Neural progenitor cell (in vitro differentiated cells): ENCODE results near the gene GMCL2. TPM values are rescaled to one million over a fixed set of nuclear protein-coding genes. Genes with fewer than 3 reads are reported as not detected.

ENCODE experiments used
- DNase-seq: peaks from one replicate; pipeline ENCODE4 v3.0.0-alpha.2; 2016; ENCODE audit warnings: low spot score
- H2AFZ ChIP-seq: fragments of 200-600 bp; sonication (generic); replicated peaks from 2 replicates; pipeline ENCODE4 v1.6.1; 2016; ENCODE audit warnings: antibody characterized with exemption
- H3F3A ChIP-seq: fragments of 200-600 bp; sonication (generic); 2 replicates; pipeline ENCODE4 v1.6.1; 2016; ENCODE audit warnings: antibody characterized with exemption, low read depth
- H3K27ac ChIP-seq: fragments of 200-600 bp; sonication (generic); 2 replicates; pipeline ENCODE4 v1.5.1; 2016; ENCODE audit warnings: mild to moderate bottlenecking
- H3K27me3 ChIP-seq: fragments of 200-600 bp; sonication (generic); 2 replicates; pipeline ENCODE4 v1.6.1; 2016; ENCODE audit warnings: mild to moderate bottlenecking, moderate library complexity
- H3K36me3 ChIP-seq: fragments of 200-600 bp; sonication (generic); 2 replicates; pipeline ENCODE4 v1.5.1; 2016
- H3K4me1 ChIP-seq: fragments of 200-600 bp; sonication (generic); 2 replicates; pipeline ENCODE4 v1.6.1; 2016; ENCODE audit warnings: mixed run types
- H3K4me2 ChIP-seq: fragments of 200-600 bp; sonication (generic); 2 replicates; pipeline ENCODE4 v1.6.1; 2016
- H3K4me3 ChIP-seq: fragments of 200-600 bp; sonication (generic); 2 replicates; pipeline ENCODE4 v1.5.1; 2016
- H3K79me2 ChIP-seq: fragments of 200-600 bp; sonication (generic); 2 replicates; pipeline ENCODE4 v1.6.1; 2016; ENCODE audit warnings: low read depth
- H3K9ac ChIP-seq: fragments of 200-600 bp; sonication (generic); 2 replicates; pipeline ENCODE4 v1.6.1; 2016
- H3K9me3 ChIP-seq: fragments of 200-600 bp; sonication (generic); 2 replicates; pipeline ENCODE4 v1.5.1; 2016; ENCODE audit warnings: low read depth
- H4K20me1 ChIP-seq: fragments of 200-600 bp; sonication (generic); 2 replicates; pipeline ENCODE4 v1.6.1; 2016; ENCODE audit warnings: low read depth
- H3K27ac Mint-ChIP-seq: 3 replicates; pipeline ENCODE4 v1.8.0; 2021; ENCODE audit warnings: mixed read lengths
- H3K27me3 Mint-ChIP-seq: 2 replicates; pipeline ENCODE4 v1.8.0; 2022; ENCODE audit warnings: low read depth, mild to moderate bottlenecking, inconsistent platforms, moderate library complexity, mixed read lengths; ENCODE audit not compliant: insufficient read depth
- H3K36me3 Mint-ChIP-seq: 3 replicates; pipeline ENCODE4 v1.8.0; 2021; ENCODE audit warnings: mixed read lengths
- H3K4me1 Mint-ChIP-seq: 3 replicates; pipeline ENCODE4 v1.8.0; 2021; ENCODE audit warnings: mixed read lengths
- H3K4me3 Mint-ChIP-seq: 3 replicates; pipeline ENCODE4 v1.8.0; 2021; ENCODE audit warnings: mild to moderate bottlenecking, moderate library complexity, mixed read lengths
- H3K9me3 Mint-ChIP-seq: 3 replicates; pipeline ENCODE4 v1.8.0; 2020; ENCODE audit warnings: mixed read lengths
- CTCF ChIP-seq: fragments of 200-600 bp; sonication (generic); IDR thresholded peaks from 2 replicates; pipeline ENCODE4 v1.5.1; 2017; ENCODE audit warnings: antibody characterized with exemption, mild to moderate bottlenecking
- EZH2 ChIP-seq: fragments of 200-600 bp; sonication (generic); IDR thresholded peaks from 2 replicates; pipeline ENCODE4 v1.6.1; 2017; ENCODE audit warnings: antibody characterized with exemption, mild to moderate bottlenecking, moderate library complexity
- EZH2phosphoT487 ChIP-seq: fragments of 200-600 bp; sonication (generic); IDR thresholded peaks from 2 replicates; pipeline ENCODE4 v1.6.1; 2017; ENCODE audit warnings: antibody characterized with exemption
- total RNA-seq: library from RNA; depleted of rRNA; stranded (reverse); fragments of >200 nt; gene quantifications from 2 replicates; pipeline ENCODE4 v1.2.3, GENCODE V29; 2015; ENCODE audit warnings: low replicate concordance

GMCL2 gene
- total RNA-seq, 1 donor from 2014 or later, result not detected

- H2AFZ ChIP-seq, result no peak overlapping the region
- no peaks in the 10 kb centered on the region for H3K4me1 ChIP-seq
- no peak overlapping the region for H3K4me3 ChIP-seq
- no peaks in the 10 kb centered on the region for H3K9me3 ChIP-seq
- no peaks in the 10 kb centered on the region for H3K27me3 ChIP-seq
- TF ChIP-seq CTCF (no peak), EZH2phosphoT487 (no peak), EZH2 (no peak)
- no peak overlapping the region for H3K27ac Mint-ChIP-seq
- H3K4me1 Mint-ChIP-seq, result peaks cover 9% of the 10 kb centered on the region
- H3F3A ChIP-seq, result no peaks in the 10 kb centered on the region
- H3K36me3 ChIP-seq, result no peaks in the 10 kb centered on the region
- H3K36me3 Mint-ChIP-seq, result no peaks in the 10 kb centered on the region
- no peak overlapping the region for H3K27ac ChIP-seq
- peaks cover 7% of the 10 kb centered on the region for H3K27me3 Mint-ChIP-seq
- no peaks in the 10 kb centered on the region for H3K9me3 Mint-ChIP-seq
- no peak overlapping the region for H3K9ac ChIP-seq
- no peak for DNase-seq
- H3K4me2 ChIP-seq, result no peak overlapping the region
- no peaks in the 10 kb centered on the region for H4K20me1 ChIP-seq
- no peaks in the 10 kb centered on the region for H3K79me2 ChIP-seq
- H3K4me3 Mint-ChIP-seq, result no peak overlapping the region
Observed at GRCh38 chr5:178170455-178170854, 16.7 kb downstream of the GMCL2 start.

DNA sequence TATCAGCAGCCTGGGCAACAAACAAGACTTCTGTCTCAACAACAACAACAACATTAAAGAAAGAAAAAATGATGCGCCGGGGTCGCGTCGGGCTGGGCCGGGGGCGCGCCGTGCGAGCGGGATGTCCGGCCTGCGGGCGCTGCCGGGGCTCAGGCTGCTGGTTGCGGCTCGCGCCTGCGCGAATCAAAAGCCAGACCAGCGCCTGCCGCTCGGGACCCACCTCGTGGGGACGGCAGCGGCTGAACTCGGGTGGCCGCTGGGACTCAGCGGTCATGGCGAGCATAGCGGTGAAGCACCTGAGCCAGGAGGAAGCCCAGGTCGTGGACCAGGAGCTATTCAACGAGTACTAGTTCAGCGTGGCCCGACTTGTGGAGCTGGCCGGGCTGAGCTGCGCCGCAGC is 21.6 kb downstream of the GMCL2 start:
- DNase-seq, result no peak
- Histone ChIP-seq H3K27me3 (peaks cover 18% of the 10 kb centered on the region), H4K20me1 (no peaks in the 10 kb centered on the region), H3K9ac (no peak overlapping the region), H3K4me3 (no peak overlapping the region), H3K79me2 (no peaks in the 10 kb centered on the region), H3F3A (no peaks in the 10 kb centered on the region), H3K36me3 (no peaks in the 10 kb centered on the region), H3K4me2 (no peak overlapping the region), H3K27ac (no peak overlapping the region), H2AFZ (no peak overlapping the region), H3K4me1 (no peaks in the 10 kb centered on the region), H3K9me3 (no peaks in the 10 kb centered on the region)
- H3K4me3 Mint-ChIP-seq, result no peak overlapping the region
- H3K4me1 Mint-ChIP-seq, result peaks cover 16% of the 10 kb centered on the region
- H3K9me3 Mint-ChIP-seq, result no peaks in the 10 kb centered on the region
- TF ChIP-seq EZH2, result no peak
- H3K27me3 Mint-ChIP-seq, result peaks cover 8% of the 10 kb centered on the region
- H3K36me3 Mint-ChIP-seq, result no peaks in the 10 kb centered on the region
- no peak overlapping the region for H3K27ac Mint-ChIP-seq

DNA sequence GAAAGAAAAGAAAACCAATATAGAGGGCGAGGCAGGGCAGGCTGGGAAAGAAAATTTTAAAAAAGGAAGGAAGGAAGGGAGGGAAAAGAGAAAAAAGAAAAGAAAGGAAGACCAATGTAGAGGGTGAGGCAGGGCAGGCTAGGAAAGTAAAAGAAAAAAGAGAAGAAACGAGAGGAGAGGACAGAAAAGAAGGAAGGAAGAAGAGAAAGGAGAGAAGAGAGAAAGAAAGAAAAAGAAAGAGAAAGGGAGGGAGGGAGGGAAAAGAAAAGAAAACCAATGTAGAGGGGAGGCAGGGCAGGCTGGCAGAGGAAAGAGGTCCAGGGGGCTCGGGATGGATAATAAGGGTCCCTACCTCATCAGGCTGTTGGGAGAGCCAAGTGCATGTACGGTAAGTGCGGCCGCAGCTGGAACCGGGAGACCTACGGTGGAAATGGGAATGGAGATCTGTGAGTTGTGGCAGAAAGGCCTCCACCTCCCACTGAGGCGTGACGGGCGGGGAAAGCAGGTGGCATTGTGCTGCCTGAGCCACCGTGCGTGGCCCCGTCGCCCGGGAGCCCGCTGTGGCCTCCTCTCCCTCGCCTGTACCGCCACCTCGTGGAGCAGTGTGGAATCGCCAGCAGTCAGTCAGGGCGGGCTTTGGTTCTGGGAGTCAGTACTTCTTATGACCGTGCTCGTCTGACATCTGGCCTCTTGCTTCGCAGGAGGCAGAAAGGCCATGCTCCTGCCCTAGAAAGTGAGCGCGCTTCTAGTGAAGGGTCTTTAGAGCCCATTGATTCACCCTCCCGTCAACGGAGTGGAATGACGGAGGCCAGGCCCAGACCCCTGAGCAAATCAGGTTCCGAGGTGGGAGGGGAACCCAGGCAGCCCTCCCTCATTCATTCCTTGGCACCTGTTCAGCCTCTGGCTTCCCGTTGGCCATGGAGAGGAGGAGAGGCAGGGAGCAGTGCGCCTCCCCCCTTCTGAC is 23.1 kb downstream of the GMCL2 start:
- H3K4me1 ChIP-seq, result no peaks in the 10 kb centered on the region
- Mint-ChIP-seq H3K27ac (peak overlapping the region; percentile 83), H3K9me3 (no peaks in the 10 kb centered on the region), H3K4me1 (peaks cover 12% of the 10 kb centered on the region), H3K27me3 (peaks cover 7% of the 10 kb centered on the region), H3K4me3 (peak overlapping the region; percentile 19), H3K36me3 (no peaks in the 10 kb centered on the region)
- H3K4me2 ChIP-seq, result peak overlapping the region; percentile 69
- TF ChIP-seq CTCF (peak; percentile 98), EZH2 (no peak)
- no peaks in the 10 kb centered on the region for H3F3A ChIP-seq
- H3K36me3 ChIP-seq, result no peaks in the 10 kb centered on the region
- H3K79me2 ChIP-seq, result no peaks in the 10 kb centered on the region
- H4K20me1 ChIP-seq, result no peaks in the 10 kb centered on the region
- H2AFZ ChIP-seq, result peak overlapping the region; percentile 71
- peaks cover 18% of the 10 kb centered on the region for H3K27me3 ChIP-seq
- DNase-seq, result peak; percentile 90
- peak overlapping the region; percentile 21 for H3K4me3 ChIP-seq
- H3K9me3 ChIP-seq, result no peaks in the 10 kb centered on the region
- H3K27ac ChIP-seq, result no peak overlapping the region
- H3K9ac ChIP-seq, result no peak overlapping the region

DNA sequence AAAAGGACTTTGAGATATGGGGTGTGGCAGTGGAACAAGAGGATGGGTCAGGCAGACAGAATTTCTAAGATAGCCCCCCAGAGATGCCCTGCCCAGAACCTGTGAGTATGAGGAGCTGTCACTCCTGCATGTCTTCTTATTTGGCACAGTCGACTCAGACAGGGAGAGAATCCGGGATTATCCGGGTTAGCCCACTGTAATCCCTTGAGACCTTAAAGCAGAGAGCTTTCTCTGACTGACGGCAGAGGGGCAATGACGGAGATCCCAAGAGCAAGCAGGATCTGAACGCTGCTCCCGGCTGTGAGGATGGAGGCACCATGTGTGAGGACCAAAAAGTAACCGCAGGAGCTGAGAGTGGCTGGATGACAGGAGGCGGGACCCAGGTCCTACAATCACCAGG is 24.7 kb downstream of the GMCL2 start:
- Histone ChIP-seq H4K20me1 (no peaks in the 10 kb centered on the region), H3K27me3 (peaks cover 18% of the 10 kb centered on the region), H3F3A (no peaks in the 10 kb centered on the region), H3K27ac (no peak overlapping the region), H3K9ac (no peak overlapping the region), H3K4me2 (no peak overlapping the region), H2AFZ (no peak overlapping the region), H3K79me2 (no peaks in the 10 kb centered on the region), H3K36me3 (no peaks in the 10 kb centered on the region), H3K4me3 (no peak overlapping the region), H3K9me3 (no peaks in the 10 kb centered on the region), H3K4me1 (no peaks in the 10 kb centered on the region)
- Mint-ChIP-seq H3K4me3 (no peak overlapping the region), H3K9me3 (no peaks in the 10 kb centered on the region), H3K4me1 (peaks cover 12% of the 10 kb centered on the region), H3K36me3 (no peaks in the 10 kb centered on the region), H3K27me3 (peaks cover 7% of the 10 kb centered on the region), H3K27ac (no peak overlapping the region)
- DNase-seq, result no peak
- TF ChIP-seq EZH2 (no peak), EZH2phosphoT487 (no peak), CTCF (no peak)
